SKM-1 treated with dmso at 0.1 percent for 144 hours (cell line): ENCODE measurements around the gene MYEOV.

ENCODE experiments used
- DNase-seq: peaks from one replicate; lab custom pipeline; 2025; ENCODE audit not compliant: unreplicated experiment; lab: John Stamatoyannopoulos, UW

The MYEOV gene

GRCh38 chr11:69265210-69265609 is 28.7 kb upstream of the MYEOV start:
- no peak for DNase-seq

- DNase-seq = no peak
Measured at GRCh38 chr11:69265911-69266510, 27.9 kb upstream of the MYEOV start.

GRCh38 chr11:69267395-69267805 is 26.6 kb upstream of the MYEOV start:
- DNase-seq = no peak

GRCh38 chr11:69268911-69269310 is 25.0 kb upstream of the MYEOV start:
- no peak for DNase-seq

DNA sequence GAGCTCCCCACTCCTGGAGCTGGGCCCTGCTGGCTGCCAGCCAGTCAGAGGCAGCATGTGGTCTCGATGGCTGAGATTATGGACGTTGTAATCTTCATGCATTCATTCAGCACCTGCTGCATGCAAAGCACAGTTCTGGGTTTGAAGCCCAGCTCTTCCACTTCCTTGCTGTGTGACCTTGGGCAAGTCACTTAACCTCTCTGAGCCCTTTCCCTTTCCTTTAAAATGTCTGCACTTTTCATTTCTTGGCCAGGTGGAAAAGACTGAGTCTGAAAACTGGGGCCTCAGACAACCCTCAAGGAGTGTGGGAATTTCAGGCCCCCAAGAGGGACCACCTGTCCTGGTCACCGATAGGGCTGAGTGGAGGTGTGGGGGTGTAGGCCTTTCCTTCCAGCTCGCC is 24.6 kb upstream of the MYEOV start:
- DNase-seq = no peak

DNA sequence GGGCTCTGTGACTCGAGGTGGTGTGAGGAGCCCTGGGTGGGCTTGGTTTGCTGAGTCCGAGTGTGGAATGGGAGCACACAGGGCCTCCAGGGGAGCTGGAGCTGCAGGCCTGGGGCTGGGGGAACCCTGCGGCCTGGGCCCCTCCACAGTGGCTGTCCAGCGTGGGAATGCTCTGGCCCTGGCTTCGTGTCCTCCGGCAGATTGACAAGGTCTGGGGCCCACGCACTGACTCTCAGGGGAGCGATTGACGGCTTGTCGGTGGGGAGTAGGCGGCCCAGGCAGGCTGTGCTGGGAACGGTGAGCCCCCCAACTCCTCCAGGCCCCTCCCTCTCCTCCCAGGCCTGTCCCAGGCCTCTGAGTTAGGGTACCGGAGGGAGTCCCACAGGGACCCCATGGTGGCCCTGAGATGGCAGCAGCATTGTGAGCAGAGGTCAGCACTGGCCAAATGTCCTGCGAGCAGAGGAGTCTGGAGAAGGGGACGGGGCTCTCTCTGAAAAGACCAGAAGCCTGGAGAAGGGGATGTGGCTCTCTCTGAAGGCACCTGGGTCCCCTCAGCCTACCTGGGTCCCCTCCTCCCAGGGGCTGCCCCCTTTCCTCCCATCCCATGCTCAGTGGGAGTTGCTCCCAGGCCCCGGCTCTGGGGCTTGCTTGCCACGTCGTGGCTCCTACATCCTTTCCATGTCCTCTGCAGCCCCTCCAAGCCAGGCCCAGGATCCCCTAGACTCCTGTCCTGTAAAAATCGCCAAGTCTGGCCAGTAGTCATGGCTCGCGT is 23.8 kb upstream of the MYEOV start:
- no peak for DNase-seq

GRCh38 chr11:69270941-69271340 is 23.0 kb upstream of the MYEOV start:
- DNase-seq = no peak

DNA sequence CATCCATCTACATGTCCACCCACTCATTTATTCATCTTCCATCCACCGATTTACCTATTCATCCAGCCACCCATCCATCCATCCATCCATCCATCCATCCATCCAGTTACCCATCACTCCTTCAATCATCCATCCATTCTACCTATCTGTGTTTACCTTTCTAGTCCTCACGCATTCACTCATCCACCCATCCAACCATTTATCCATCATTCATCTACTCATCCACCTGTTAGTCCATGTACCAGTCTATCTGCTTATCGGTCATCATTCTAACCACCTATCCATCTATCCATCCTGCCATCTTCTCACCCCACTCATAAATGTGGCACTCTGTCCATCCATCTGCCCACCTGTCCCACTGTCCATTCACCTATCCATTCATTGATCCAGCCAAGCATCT is 21.9 kb upstream of the MYEOV start:
- no peak for DNase-seq

DNA sequence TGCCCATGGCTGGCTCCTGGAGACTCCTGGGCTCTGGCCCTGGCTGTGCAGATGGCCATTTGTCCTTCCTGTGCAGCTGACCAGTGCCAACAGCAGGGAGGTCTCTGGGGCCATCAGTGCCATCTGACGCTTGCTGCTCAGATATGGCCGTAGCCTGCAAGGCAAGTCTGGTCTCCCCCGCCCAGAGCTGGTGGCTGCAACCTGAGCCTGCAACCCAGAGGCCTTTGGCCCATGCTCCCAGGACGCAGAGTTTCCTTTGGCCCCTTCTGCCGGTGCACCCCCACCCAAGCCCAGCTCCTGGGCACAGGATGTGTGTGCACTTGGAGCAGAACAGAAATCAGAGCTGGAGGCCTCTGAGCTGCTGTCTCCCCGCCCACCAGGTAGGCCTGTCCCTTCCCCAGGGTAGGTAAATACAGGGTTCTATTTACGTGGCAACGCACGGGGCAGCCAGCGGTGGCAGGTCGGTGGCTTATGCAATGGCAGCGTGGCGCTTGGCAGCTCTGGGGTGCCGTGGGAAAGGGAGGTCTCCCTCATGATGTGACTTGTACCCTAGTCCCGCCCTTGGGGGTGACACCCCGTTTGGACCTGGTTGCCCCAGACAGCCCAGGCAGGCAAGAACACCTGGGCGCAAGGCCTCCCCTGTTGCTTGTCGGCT is 21.0 kb upstream of the MYEOV start:
- DNase-seq = no peak

- DNase-seq = no peak
Measured at GRCh38 chr11:69273571-69273970, 20.4 kb upstream of the MYEOV start.

- no peak for DNase-seq
Measured at GRCh38 chr11:69274531-69275016, 19.4 kb upstream of the MYEOV start.

DNA sequence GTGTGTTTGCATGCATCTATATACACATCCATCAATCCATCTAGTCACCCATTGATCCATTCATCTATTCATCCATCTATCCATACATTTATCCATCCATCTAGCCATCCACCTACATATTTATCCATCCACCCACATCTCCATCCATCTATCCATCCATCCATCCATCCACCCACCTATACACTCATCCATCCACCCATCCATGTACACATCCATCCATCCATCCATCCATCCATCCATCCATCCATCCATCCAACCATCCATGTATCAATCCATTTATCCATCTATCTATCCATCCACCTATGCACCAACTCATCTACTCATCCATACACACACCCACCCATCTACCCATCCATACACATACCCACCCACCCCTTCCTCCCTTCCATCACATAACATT is 18.8 kb upstream of the MYEOV start:
- no peak for DNase-seq

- no peak for DNase-seq
Measured at GRCh38 chr11:69276165-69276564, 17.8 kb upstream of the MYEOV start.

DNA sequence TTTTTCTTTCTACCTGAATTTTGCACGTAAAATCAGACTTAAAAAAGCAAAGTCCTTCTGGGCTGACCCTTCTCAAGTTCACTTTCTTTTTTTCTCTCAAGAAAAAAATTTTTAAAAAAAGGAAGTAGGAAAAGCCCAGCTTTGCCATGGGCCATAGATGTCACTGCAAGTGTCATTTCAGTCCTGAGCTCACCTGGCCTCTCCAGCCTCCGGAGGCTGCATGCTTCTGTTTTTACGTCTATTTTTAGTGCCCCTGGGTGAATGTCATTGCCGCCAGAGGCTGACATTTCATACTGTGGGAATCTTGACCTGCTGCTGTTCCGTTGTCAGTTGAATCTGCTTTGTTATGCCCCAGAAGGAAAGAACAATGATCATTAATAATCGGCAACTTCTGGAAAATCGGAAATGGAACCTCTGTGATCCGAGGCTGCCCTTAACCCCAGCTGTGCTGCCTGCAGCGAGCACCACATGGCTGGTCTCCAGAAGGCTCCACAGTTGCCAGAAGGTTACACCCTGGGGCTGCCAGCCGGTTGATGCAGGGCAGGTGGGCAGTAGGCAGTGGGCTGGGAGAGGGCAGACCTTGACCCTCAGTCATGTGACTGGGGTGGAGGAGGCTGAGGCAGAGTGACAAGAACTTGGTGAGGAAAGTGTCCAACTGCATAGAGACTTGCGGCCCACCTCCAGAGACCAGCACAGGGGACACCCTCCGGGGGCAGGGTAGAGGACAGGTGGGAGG is 16.7 kb upstream of the MYEOV start:
- DNase-seq = no peak

DNA sequence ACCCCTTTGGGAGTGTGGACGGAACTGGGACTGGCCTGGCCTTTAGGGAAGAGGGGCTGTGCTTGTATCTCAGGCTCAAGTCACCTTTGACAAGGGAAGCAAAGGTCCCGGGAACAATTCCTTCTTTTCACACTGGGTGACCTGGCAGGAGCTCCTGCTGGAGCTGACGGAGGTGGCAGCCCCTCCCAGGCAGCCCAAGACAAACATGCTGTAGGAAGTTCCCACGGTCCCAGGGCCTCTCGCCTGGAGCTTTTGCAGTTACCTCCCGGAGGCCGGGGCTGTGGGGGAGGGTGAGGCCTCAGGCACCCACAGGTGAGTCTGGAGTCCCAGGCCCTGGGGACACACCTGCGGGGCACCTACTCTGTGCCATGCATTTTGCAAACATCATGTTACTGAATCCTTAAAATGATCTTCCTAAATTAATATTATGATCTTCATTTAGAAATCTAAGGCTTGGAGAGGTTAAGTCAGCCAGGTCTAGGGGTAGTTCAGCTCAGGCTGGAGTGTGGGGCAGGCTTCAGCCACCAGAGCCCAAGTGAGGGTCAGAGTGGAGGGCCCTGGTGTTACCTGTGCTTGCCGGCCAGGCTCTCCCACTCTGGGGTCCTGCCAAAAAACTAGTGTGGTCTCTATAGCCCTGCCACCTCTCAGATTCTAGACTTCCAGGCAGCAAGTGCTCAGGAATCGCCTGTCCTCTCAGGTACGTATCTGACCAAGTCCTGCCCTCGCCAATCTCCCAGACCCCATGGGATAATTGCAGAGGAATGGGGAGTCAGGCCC is 15.7 kb upstream of the MYEOV start:
- no peak for DNase-seq

GRCh38 chr11:69280451-69280850 is 13.5 kb upstream of the MYEOV start:
- no peak for DNase-seq

GRCh38 chr11:69280994-69281393 is 13.0 kb upstream of the MYEOV start:
- no peak for DNase-seq

- DNase-seq = no peak
Measured at GRCh38 chr11:69283446-69283845, 10.5 kb upstream of the MYEOV start.

DNA sequence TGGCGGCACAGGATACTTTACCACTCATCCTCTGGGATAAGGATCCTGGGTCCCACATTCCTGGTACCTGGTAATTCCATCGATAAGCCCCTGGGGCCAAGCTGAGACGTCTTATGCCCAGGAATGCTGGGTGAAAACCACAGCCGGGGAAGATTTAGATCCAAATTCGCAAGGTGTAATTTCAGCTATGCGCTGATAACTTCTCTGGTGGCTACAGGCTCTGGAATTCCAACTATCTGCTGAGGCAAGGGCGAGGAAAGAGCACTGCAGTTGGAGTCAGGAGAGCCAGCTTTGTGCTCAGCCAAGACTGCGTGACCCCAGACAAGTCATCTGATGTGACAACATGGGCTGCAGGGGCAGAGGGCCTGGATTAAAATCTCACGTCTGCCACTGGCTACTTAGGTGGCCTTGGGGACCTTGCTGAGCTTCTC is 9.9 kb upstream of the MYEOV start:
- DNase-seq = no peak

DNA sequence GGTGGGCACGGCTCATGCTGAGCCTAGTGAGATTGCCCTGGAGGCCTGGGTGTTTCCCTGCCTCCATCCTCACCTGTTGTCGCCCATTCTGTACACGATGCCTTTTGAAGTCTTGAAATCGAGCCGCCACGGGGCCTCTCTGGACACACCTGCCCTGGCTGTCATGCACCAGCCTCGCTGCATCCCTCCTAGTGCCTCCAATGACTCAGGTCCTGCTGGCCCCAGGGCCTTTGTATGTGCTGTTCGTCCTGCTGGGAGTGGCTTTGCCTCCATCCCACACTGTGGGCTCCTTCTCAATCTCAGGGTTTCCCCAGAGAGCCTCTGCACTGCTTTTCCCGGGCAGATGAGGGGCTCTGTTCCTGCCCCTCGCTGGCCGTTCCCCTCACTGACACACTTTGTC is 8.9 kb upstream of the MYEOV start:
- no peak for DNase-seq

- DNase-seq = no peak
Measured at GRCh38 chr11:69285766-69286165, 8.2 kb upstream of the MYEOV start.
